ENCODE measurements around the gene KIF19.

Gene KIF19

GRCh38 chr17:74368341-74369081 is 42.5 kb downstream of the KIF19 start:
- DNase-seq = peak; percentile 81 to 94

GRCh38 chr17:74369221-74369620 is 43.2 kb downstream of the KIF19 start:
- peak; percentile 65 to 73 for DNase-seq

- no peak for DNase-seq
Measured at GRCh38 chr17:74369665-74370490, 43.9 kb downstream of the KIF19 start.

GRCh38 chr17:74371653-74372147 is 45.7 kb downstream of the KIF19 start:
- DNase-seq = no peak

GRCh38 chr17:74372426-74372825 is 46.4 kb downstream of the KIF19 start:
- no peak for DNase-seq

GRCh38 chr17:74373838-74374606 is 48.0 kb downstream of the KIF19 start:
- peak; percentile 94 to 98 for DNase-seq

- DNase-seq = no peak
Measured at GRCh38 chr17:74374858-74375257, 48.8 kb downstream of the KIF19 start.

GRCh38 chr17:74379495-74380085 is 53.6 kb downstream of the KIF19 start:
- DNase-seq = peak; percentile 91 to 98

GRCh38 chr17:74380086-74380958 is 54.3 kb downstream of the KIF19 start:
- peak; percentile 68 to 81 for DNase-seq

- no peak for DNase-seq
Measured at GRCh38 chr17:74380959-74381808, 55.2 kb downstream of the KIF19 start.

- no peak for DNase-seq
Measured at GRCh38 chr17:74383141-74383540, 57.1 kb downstream of the KIF19 start.

GRCh38 chr17:74385201-74385600 is 59.2 kb downstream of the KIF19 start:
- no peak for DNase-seq

- no peak for DNase-seq
Measured at GRCh38 chr17:74386386-74386785, 60.4 kb downstream of the KIF19 start.

- no peak for DNase-seq
Measured at GRCh38 chr17:74387365-74388218, 61.6 kb downstream of the KIF19 start.

GRCh38 chr17:74389084-74389753 is 63.2 kb downstream of the KIF19 start:
- no peak for DNase-seq

- no peak for DNase-seq
Measured at GRCh38 chr17:74389937-74390679, 64.1 kb downstream of the KIF19 start.

GRCh38 chr17:74390680-74391653 is 64.9 kb downstream of the KIF19 start:
- DNase-seq = no peak
